Germinal center (tissue), 1 donor: ENCODE results near the gene TMEM167A.

Source experiments
- DNase-seq: peaks from one replicate; pipeline ENCODE4 v3.0.0; 2012; ENCODE audit warnings: mixed read lengths, low spot score

Gene TMEM167A

GRCh38 chr5:83035373-83036100 is 41.7 kb downstream of the TMEM167A start:
- no peak for DNase-seq

GRCh38 chr5:83034528-83035207 is 42.5 kb downstream of the TMEM167A start:
- no peak for DNase-seq

GRCh38 chr5:83034036-83034435 is 43.2 kb downstream of the TMEM167A start:
- DNase-seq: no peak

GRCh38 chr5:83031381-83031780 is 45.8 kb downstream of the TMEM167A start:
- DNase-seq: no peak

GRCh38 chr5:83029912-83030311 is 47.3 kb downstream of the TMEM167A start:
- no peak for DNase-seq

GRCh38 chr5:83026930-83027687 is 50.1 kb downstream of the TMEM167A start:
- no peak for DNase-seq

GRCh38 chr5:83026516-83026915 is 50.7 kb downstream of the TMEM167A start:
- DNase-seq: no peak

GRCh38 chr5:83025690-83026478 is 51.3 kb downstream of the TMEM167A start:
- DNase-seq: no peak

- DNase-seq: no peak
Measured at GRCh38 chr5:83022334-83022733, 54.9 kb downstream of the TMEM167A start.

- no peak for DNase-seq
Measured at GRCh38 chr5:83015676-83016075, 61.5 kb downstream of the TMEM167A start.

GRCh38 chr5:83011985-83012384 is 65.2 kb downstream of the TMEM167A start:
- peak; percentile 48 for DNase-seq

- DNase-seq: no peak
Measured at GRCh38 chr5:83009408-83009807, 67.8 kb downstream of the TMEM167A start.

- DNase-seq: no peak
Measured at GRCh38 chr5:83007755-83008154, 69.4 kb downstream of the TMEM167A start.

GRCh38 chr5:83006683-83007283 is 70.4 kb downstream of the TMEM167A start:
- no peak for DNase-seq

- DNase-seq: no peak
Measured at GRCh38 chr5:83003791-83004190, 73.4 kb downstream of the TMEM167A start.
